Measurements from ENCODE around the gene MYBPHL. TPM values are rescaled to one million over a fixed set of nuclear protein-coding genes. Genes with fewer than 3 reads are reported as not detected.

MYBPHL gene
- total RNA-seq, 2 donors from 2014 or later = not detected

GRCh38 chr1:109269212-109269980, 37.4 kb downstream of the MYBPHL start:
- no peak for TF ChIP-seq POLR2A (IDR thresholded peaks at IDR 0.05)
- no peak for TF ChIP-seq CTCF (IDR thresholded peaks at IDR 0.05)
- intact Hi-C loops (cut with DNase I) = loop anchor here (10.0 kb wide), 1 partner anchor 435 kb away; no protein-coding TSS in a partner anchor

GRCh38 chr1:109268431-109269211, 38.2 kb downstream of the MYBPHL start:
- Histone ChIP-seq H3K36me3 (replicated peaks in 1 of 2; ENCODE audit: insufficient read depth in 1 of 2, low read depth in 2 of 2) (no peaks in the 10 kb centered on the region), H3K27me3 (no peaks in the 10 kb centered on the region), H3K9me3 (no peaks in the 10 kb centered on the region), H3K4me3 (no peak overlapping the region), H3K4me1 (no peaks in the 10 kb centered on the region), H3K27ac (no peak overlapping the region)
- intact Hi-C loops (cut with DNase I) = loop anchor here (10.0 kb wide), 1 partner anchor 434 kb away; no protein-coding TSS in a partner anchor
- DNase-seq (no peak), ATAC-seq (no peak)
- no peak for TF ChIP-seq POLR2A (IDR thresholded peaks at IDR 0.05)
- TF ChIP-seq CTCF (IDR thresholded peaks at IDR 0.05) = no peak
- WGBS, 2 donors = 83 to 92% methylated on average over 2 to 20 of the region's 29 CpGs

More at GRCh38 chr1:109269212-109269980, 37.4 kb downstream of the MYBPHL start:
- ATAC-seq (no peak), DNase-seq (peak in 1 of 4 donors; percentile 10)
- Histone ChIP-seq H3K4me1 (peaks cover 7% of the 10 kb centered on the region), H3K9me3 (no peaks in the 10 kb centered on the region), H3K27me3 (no peaks in the 10 kb centered on the region), H3K36me3 (replicated peaks in 1 of 2; ENCODE audit: insufficient read depth in 1 of 2, low read depth in 2 of 2) (no peaks in the 10 kb centered on the region), H3K4me3 (no peak overlapping the region), H3K27ac (no peak overlapping the region)
- WGBS, 2 donors = 88% methylated on average over 13 to 30 of the region's 33 CpGs

DNA sequence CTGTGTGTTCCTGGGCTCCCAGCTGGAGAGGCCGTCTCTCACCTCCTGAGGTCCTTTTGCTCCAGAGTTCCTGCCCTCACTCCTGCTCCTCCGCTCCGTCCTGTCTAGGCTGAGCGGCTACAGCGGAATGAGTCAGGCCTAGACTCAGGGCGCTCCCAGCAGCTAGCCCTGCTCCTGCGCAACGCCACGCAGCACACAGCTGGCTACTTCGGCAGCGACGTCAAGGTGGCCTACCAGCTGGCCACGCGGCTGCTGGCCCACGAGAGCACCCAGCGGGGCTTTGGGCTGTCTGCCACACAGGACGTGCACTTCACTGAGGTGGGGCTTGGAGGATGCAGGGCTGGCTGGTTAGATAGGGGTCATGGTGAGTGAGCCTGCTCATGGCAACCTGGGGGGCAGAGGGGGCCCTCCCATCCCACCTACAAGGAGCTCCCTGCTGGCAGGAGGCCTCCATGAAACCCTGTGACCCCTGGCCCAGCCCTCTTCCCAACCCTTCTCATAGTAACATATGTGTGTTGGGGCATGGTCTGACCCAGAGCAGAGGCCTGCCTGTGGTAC, 39.0 kb downstream of the MYBPHL start:
- intact Hi-C loops (cut with DNase I) = loop anchor here (10.0 kb wide), 1 partner anchor 433 kb away; no protein-coding TSS in a partner anchor
- H3K4me3 ChIP-seq = no peak overlapping the region
- H3K27ac ChIP-seq = no peak overlapping the region
- no peaks in the 10 kb centered on the region for H3K27me3 ChIP-seq
- ATAC-seq (no peak), DNase-seq (no peak)
- H3K36me3 ChIP-seq (replicated peaks in 1 of 2; ENCODE audit: insufficient read depth in 1 of 2, low read depth in 2 of 2) = no peaks in the 10 kb centered on the region
- TF ChIP-seq POLR2A (IDR thresholded peaks at IDR 0.05) = no peak
- no peak for TF ChIP-seq CTCF (IDR thresholded peaks at IDR 0.05)
- no peaks in the 10 kb centered on the region for H3K9me3 ChIP-seq
- WGBS, 2 donors = 90 to 96% methylated on average over 11 to 15 of the region's 17 CpGs
- no peaks in the 10 kb centered on the region for H3K4me1 ChIP-seq

GRCh38 chr1:109266965-109267364, 39.8 kb downstream of the MYBPHL start:
- ATAC-seq (no peak), DNase-seq (no peak)
- no peak overlapping the region for H3K27ac ChIP-seq
- no peaks in the 10 kb centered on the region for H3K4me1 ChIP-seq
- no peak for TF ChIP-seq POLR2A (IDR thresholded peaks at IDR 0.05)
- H3K27me3 ChIP-seq = no peaks in the 10 kb centered on the region
- no peaks in the 10 kb centered on the region for H3K36me3 ChIP-seq (replicated peaks in 1 of 2; ENCODE audit: insufficient read depth in 1 of 2, low read depth in 2 of 2)
- WGBS, 2 donors = 84 to 87% methylated on average over 11 of the region's 11 CpGs
- H3K4me3 ChIP-seq = no peak overlapping the region
- no peaks in the 10 kb centered on the region for H3K9me3 ChIP-seq
- intact Hi-C loops (cut with DNase I) = loop anchor here (10.0 kb wide), 1 partner anchor 432 kb away; no protein-coding TSS in a partner anchor
